Loucy (cell line): ENCODE data around the gene FAM53A.

Source experiments
- H2AFZ ChIP-seq: fragments of 200-600 bp; sonication (generic); 2 replicates; pipeline ENCODE4 v1.6.0; 2016; ENCODE audit warnings: antibody characterized with exemption, mild to moderate bottlenecking, low read length, moderate library complexity
- H3F3A ChIP-seq: fragments of 200-600 bp; 2 replicates; pipeline ENCODE4 v1.6.0; 2016; ENCODE audit warnings: antibody characterized with exemption, low read depth, mild to moderate bottlenecking
- H3K27me3 ChIP-seq: fragments of 200-600 bp; sonication (generic); 2 replicates; pipeline ENCODE4 v1.6.1; 2014; ENCODE audit warnings: low read length, mild to moderate bottlenecking; ENCODE audit not compliant: insufficient read depth, poor library complexity, severe bottlenecking
- H3K36me3 ChIP-seq: fragments of 200-600 bp; sonication (generic); 2 replicates; pipeline ENCODE4 v1.6.1; 2016; ENCODE audit warnings: low read length; ENCODE audit not compliant: insufficient read depth
- H3K4me1 ChIP-seq: fragments of 200-600 bp; sonication (generic); 2 replicates; pipeline ENCODE4 v1.5.1; 2014; ENCODE audit warnings: low read length, mild to moderate bottlenecking; ENCODE audit not compliant: insufficient read depth, poor library complexity, severe bottlenecking
- H3K4me2 ChIP-seq: fragments of 200-600 bp; sonication (generic); 2 replicates; pipeline ENCODE4 v1.6.0; 2014; ENCODE audit warnings: antibody characterized with exemption, low read length, low read depth, mild to moderate bottlenecking; ENCODE audit not compliant: poor library complexity, severe bottlenecking
- H3K4me3 ChIP-seq: fragments of 200-600 bp; sonication (generic); 2 replicates; pipeline ENCODE4 v1.5.1; 2014; ENCODE audit warnings: low read length, mild to moderate bottlenecking, mixed read lengths; ENCODE audit not compliant: poor library complexity, severe bottlenecking
- H3K79me2 ChIP-seq: fragments of 200-600 bp; sonication (generic); 2 replicates; pipeline ENCODE4 v1.6.1; 2014; ENCODE audit warnings: low read length; ENCODE audit not compliant: insufficient read depth
- H3K9ac ChIP-seq: fragments of 200-600 bp; sonication (generic); 2 replicates; pipeline ENCODE4 v1.6.0; 2014; ENCODE audit warnings: mild to moderate bottlenecking, low read depth, low read length, moderate library complexity; ENCODE audit not compliant: poor library complexity, severe bottlenecking
- H3K9me2 ChIP-seq: fragments of 200-600 bp; sonication (generic); replicated peaks from 2 replicates; pipeline ENCODE4 v1.6.1; 2016; ENCODE audit warnings: low read depth, low read length, mixed read lengths
- H3K9me3 ChIP-seq: fragments of 200-600 bp; sonication (generic); 2 replicates; pipeline ENCODE4 v1.6.1; 2014; ENCODE audit warnings: mild to moderate bottlenecking, antibody characterized with exemption, low read length, low read depth; ENCODE audit not compliant: insufficient read depth
- H4K20me1 ChIP-seq: fragments of 200-600 bp; sonication (generic); 2 replicates; pipeline ENCODE4 v1.6.0; 2014; ENCODE audit warnings: antibody characterized with exemption, low read length, mild to moderate bottlenecking; ENCODE audit not compliant: insufficient read depth, poor library complexity, severe bottlenecking
- CTCF ChIP-seq: fragments of 200-600 bp; sonication (generic); conservative IDR thresholded peaks from 2 replicates; pipeline ENCODE4 v1.5.1; 2014; ENCODE audit warnings: mild to moderate bottlenecking, antibody characterized with exemption, low read length
- EZH2phosphoT487 ChIP-seq: fragments of 200-600 bp; IDR thresholded peaks from 2 replicates; pipeline ENCODE4 v1.6.1; 2018; ENCODE audit warnings: antibody characterized with exemption, mild to moderate bottlenecking, moderate library complexity, borderline replicate concordance

The FAM53A gene

DNA sequence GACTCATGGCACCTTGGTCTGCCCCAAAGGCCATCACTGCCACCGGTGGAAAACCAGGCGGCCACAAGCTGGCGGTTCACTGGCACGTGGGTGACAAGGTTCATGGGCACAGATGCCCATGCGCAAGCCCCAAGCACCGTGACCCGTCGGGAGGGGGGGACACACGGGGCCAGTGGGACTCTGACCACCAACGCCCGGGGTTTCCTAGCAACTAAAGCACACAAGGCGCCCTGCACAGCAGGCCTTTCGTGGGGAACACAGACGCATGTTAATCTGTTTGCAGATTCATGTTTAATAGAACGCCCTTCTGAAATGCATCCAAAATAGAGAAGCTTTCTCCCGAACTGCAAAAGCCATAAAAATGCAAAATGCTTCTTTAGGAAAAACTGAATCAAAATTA lies 43.9 kb downstream of the FAM53A start:
- no peak overlapping the region for H3K4me3 ChIP-seq
- H3K9ac ChIP-seq, result no peak overlapping the region
- H3K36me3 ChIP-seq, result no peaks in the 10 kb centered on the region
- H3F3A ChIP-seq, result no peaks in the 10 kb centered on the region
- TF ChIP-seq CTCF (no peak), EZH2phosphoT487 (no peak)
- no peaks in the 10 kb centered on the region for H3K27me3 ChIP-seq
- no peaks in the 10 kb centered on the region for H3K79me2 ChIP-seq
- H3K9me3 ChIP-seq, result no peaks in the 10 kb centered on the region
- H3K4me2 ChIP-seq, result no peak overlapping the region
- no peak overlapping the region for H2AFZ ChIP-seq
- no peaks in the 10 kb centered on the region for H4K20me1 ChIP-seq
- H3K9me2 ChIP-seq, result no peaks in the 10 kb centered on the region
- no peaks in the 10 kb centered on the region for H3K4me1 ChIP-seq

GRCh38 chr4:1639299-1639868 lies 44.7 kb downstream of the FAM53A start:
- H2AFZ ChIP-seq, result no peak overlapping the region
- H3K79me2 ChIP-seq, result no peaks in the 10 kb centered on the region
- H3F3A ChIP-seq, result no peaks in the 10 kb centered on the region
- H4K20me1 ChIP-seq, result no peaks in the 10 kb centered on the region
- H3K9me2 ChIP-seq, result no peaks in the 10 kb centered on the region
- H3K36me3 ChIP-seq, result no peaks in the 10 kb centered on the region
- no peaks in the 10 kb centered on the region for H3K4me1 ChIP-seq
- TF ChIP-seq EZH2phosphoT487 (no peak), CTCF (no peak)
- H3K9me3 ChIP-seq, result no peaks in the 10 kb centered on the region
- H3K4me3 ChIP-seq, result no peak overlapping the region
- no peak overlapping the region for H3K9ac ChIP-seq
- H3K4me2 ChIP-seq, result no peak overlapping the region
- H3K27me3 ChIP-seq, result no peaks in the 10 kb centered on the region

GRCh38 chr4:1638873-1639272 lies 45.2 kb downstream of the FAM53A start:
- Histone ChIP-seq H4K20me1 (no peaks in the 10 kb centered on the region), H3K9ac (no peak overlapping the region), H3K4me2 (no peak overlapping the region), H2AFZ (no peak overlapping the region), H3K27me3 (no peaks in the 10 kb centered on the region), H3F3A (no peaks in the 10 kb centered on the region), H3K36me3 (no peaks in the 10 kb centered on the region), H3K79me2 (no peaks in the 10 kb centered on the region), H3K4me1 (no peaks in the 10 kb centered on the region), H3K9me2 (no peaks in the 10 kb centered on the region), H3K9me3 (no peaks in the 10 kb centered on the region), H3K4me3 (no peak overlapping the region)
- TF ChIP-seq EZH2phosphoT487, result no peak
- no peak for TF ChIP-seq CTCF
